SK-N-SH (cell line): ENCODE results near the gene OXER1. TPM values are rescaled to one million over a fixed set of nuclear protein-coding genes. Genes with fewer than 3 reads are reported as not detected.

Experiments used
- CTCF ChIA-PET: fragments of 300-600, 350-600 bp; formaldehyde crosslinking; extraction: SDS; loops from one replicate; lab custom pipeline; 2021; lab: Yijun Ruan, JAX
- POLR2A ChIA-PET: fragments of 350-600 bp; sonication (Branson Sonifier 250); formaldehyde crosslinking; extraction: SDS; loops from one replicate; lab custom pipeline; 2020; ENCODE audit warnings: antibody characterized with exemption, inconsistent platforms; lab: Yijun Ruan, JAX
- DNase-seq: peaks from one replicate; pipeline ENCODE4 v3.0.0; 2012
- H2AFZ ChIP-seq: fragments of 200-600 bp; sonication (generic); 2 replicates; pipeline ENCODE4 v1.8.1; 2016; ENCODE audit warnings: antibody characterized with exemption, mild to moderate bottlenecking, low read depth
- H3F3A ChIP-seq: fragments of 200-600 bp; sonication (generic); replicated peaks from 2 replicates; pipeline ENCODE3; 2016; ENCODE audit warnings: antibody characterized with exemption, mild to moderate bottlenecking; ENCODE audit not compliant: insufficient read depth
- H3K27ac ChIP-seq, 2 experiments: fragments of 200-500 bp in 1 of 2; fragments of 200-600 bp in 1 of 2; sonication (Bioruptor generic) in 1 of 2; sonication (generic), shearing (Covaris generic) in 1 of 2; 2 replicates each; pipeline versions ENCODE4 v1.5.1 to v1.6.1; 2014 to 2016; ENCODE audit warnings: low read depth in 2 of 2, inconsistent platforms in 1 of 2, low read length in 1 of 2, mild to moderate bottlenecking in 1 of 2, mixed read lengths in 1 of 2
- H3K27me3 ChIP-seq: fragments of 200-600 bp; sonication (generic), shearing (Covaris generic); 2 replicates; pipeline ENCODE4 v1.6.1; 2016; ENCODE audit warnings: mixed run types; ENCODE audit not compliant: insufficient read depth
- H3K36me3 ChIP-seq, 2 experiments: fragments of 200-500 bp in 1 of 2; fragments of 200-600 bp in 1 of 2; sonication (Bioruptor generic) in 1 of 2; sonication (generic) in 1 of 2; replicated peaks in 1 of 2; 2 replicates each; pipeline versions ENCODE3 to v1.5.1; 2014 to 2016; ENCODE audit warnings: low read length in 1 of 2, mild to moderate bottlenecking in 1 of 2; ENCODE audit not compliant: insufficient read depth in 2 of 2, control insufficient read depth in 1 of 2
- H3K4me1 ChIP-seq, 2 experiments: fragments of 200-500 bp in 1 of 2; fragments of 200-600 bp in 1 of 2; sonication (Bioruptor generic) in 1 of 2; sonication (generic), shearing (Covaris generic) in 1 of 2; 2 replicates each; pipeline versions ENCODE4 v1.5.1 to v1.6.1; 2014 to 2016; ENCODE audit warnings: low read depth in 1 of 2, low read length in 1 of 2, mixed run types in 1 of 2; ENCODE audit not compliant: insufficient read depth in 2 of 2, control insufficient read depth in 1 of 2
- H3K4me2 ChIP-seq: fragments of 200-600 bp; sonication (generic), shearing (Covaris generic); 2 replicates; pipeline ENCODE4 v1.6.1; 2017; ENCODE audit warnings: mixed run types
- H3K4me3 ChIP-seq, 2 experiments: fragments of 200-500 bp in 1 of 2; fragments of 200-600 bp in 1 of 2; sonication (Bioruptor generic) in 1 of 2; sonication (generic), shearing (Covaris generic) in 1 of 2; 2 replicates each; pipeline versions ENCODE4 v1.5.1 to v1.8.1; 2014 to 2016; ENCODE audit warnings: low read depth in 2 of 2, inconsistent platforms in 1 of 2, low read length in 1 of 2, mild to moderate bottlenecking in 1 of 2, mixed read lengths in 1 of 2, moderate library complexity in 1 of 2
- H3K79me2 ChIP-seq: fragments of 200-600 bp; sonication (generic); 2 replicates; pipeline ENCODE4 v1.8.1; 2017; ENCODE audit warnings: mild to moderate bottlenecking; ENCODE audit not compliant: insufficient read depth
- H3K9ac ChIP-seq: fragments of 200-600 bp; sonication (generic); 2 replicates; pipeline ENCODE4 v1.6.1; 2017; ENCODE audit warnings: mixed run types
- H3K9me2 ChIP-seq: fragments of 200-600 bp; sonication (generic); 2 replicates; pipeline ENCODE4 v1.6.1; 2017; ENCODE audit warnings: mixed run types
- H3K9me3 ChIP-seq: fragments of 200-600 bp; sonication (generic); 2 replicates; pipeline ENCODE4 v1.6.1; 2017; ENCODE audit warnings: mixed run types, mild to moderate bottlenecking, moderate library complexity
- H4K20me1 ChIP-seq: fragments of 200-600 bp; sonication (generic); 2 replicates; pipeline ENCODE4 v1.6.1; 2017; ENCODE audit warnings: mild to moderate bottlenecking, mixed run types; ENCODE audit not compliant: insufficient read depth
- EP300 ChIP-seq, 2 experiments: IDR thresholded peaks; 2 replicates each; pipeline versions ENCODE4 v1.4.0 to v1.6.1; 2012; ENCODE audit warnings: borderline replicate concordance in 1 of 2, low read depth in 1 of 2, low read length in 1 of 2
- EZH2phosphoT487 ChIP-seq: fragments of 200-600 bp; sonication (generic); IDR thresholded peaks from 2 replicates; pipeline ENCODE4 v1.6.1; 2017; ENCODE audit warnings: low read depth, mixed run types, mild to moderate bottlenecking, antibody characterized with exemption, moderate library complexity, borderline replicate concordance
- FOSL2 ChIP-seq: IDR thresholded peaks from 2 replicates; pipeline ENCODE4 v1.4.0; 2012; ENCODE audit warnings: low read depth, mild to moderate bottlenecking, moderate library complexity, borderline replicate concordance
- FOXM1 ChIP-seq: IDR thresholded peaks from 2 replicates; pipeline ENCODE4 v1.4.0; 2012; ENCODE audit warnings: low read depth, mild to moderate bottlenecking
- GATA2 ChIP-seq: sonication (generic); formaldehyde crosslinking; IDR thresholded peaks from 2 replicates; pipeline ENCODE4 v1.5.0; 2020; ENCODE audit warnings: mild to moderate bottlenecking, missing genetic modification reagents
- IRF3 ChIP-seq: fragments of 150-350 bp; IDR thresholded peaks from 2 replicates; pipeline ENCODE4 v1.6.1; 2016; ENCODE audit warnings: mild to moderate bottlenecking, low read depth, low read length
- MXI1 ChIP-seq: IDR thresholded peaks from 2 replicates; pipeline ENCODE4 v1.6.1; 2012; ENCODE audit warnings: mild to moderate bottlenecking, low read depth, low read length, improper control_type of control experiment
- NFIC ChIP-seq: IDR thresholded peaks from 2 replicates; pipeline ENCODE4 v1.4.0; 2012; ENCODE audit warnings: borderline replicate concordance
- PBX3 ChIP-seq: IDR thresholded peaks from 2 replicates; pipeline ENCODE4; 2012
- RCOR1 ChIP-seq: fragments of 150-350 bp; IDR thresholded peaks from 2 replicates; pipeline ENCODE4 v1.6.1; 2017; ENCODE audit warnings: antibody characterized with exemption, low read length
- TCF12 ChIP-seq: IDR thresholded peaks from 2 replicates; pipeline ENCODE4 v1.4.0; 2012
- USF1 ChIP-seq: IDR thresholded peaks from 2 replicates; pipeline ENCODE4 v1.4.0; 2012; ENCODE audit warnings: low read depth, borderline replicate concordance
- YY1 ChIP-seq: IDR thresholded peaks from 2 replicates; pipeline ENCODE4 v1.4.0; 2012; ENCODE audit warnings: low read depth, mild to moderate bottlenecking
- WGBS: methylation state at CpG from one replicate; pipeline ENCODE4 v1.1.6; 2017; ENCODE audit warnings: low lambda C conversion rate; 5-methylcytosine and 5-hydroxymethylcytosine counted together
- polyA plus RNA-seq, 3 experiments: library from polyadenylated mRNA; depleted of rRNA; stranded (reverse); fragments of >200 nt; gene quantifications; 2 replicates each; pipeline ENCODE4 v1.2.3, GENCODE V29; 2012

Gene OXER1
- polyA plus RNA-seq, 1 of the 3 experiments (the other 2 are of a cell fraction): not detected

GRCh38 chr2:42787424-42787787 lies 23.5 kb upstream of the OXER1 start:
- Histone ChIP-seq H3K4me1 (peaks cover 0 to 31% of the 10 kb centered on the region in 2 experiments; a peak in 1 of 4 replicates), H3K9me3 (no peaks in the 10 kb centered on the region), H3K9me2 (no peaks in the 10 kb centered on the region), H3K4me2 (no peak overlapping the region), H2AFZ (no peak overlapping the region), H4K20me1 (no peaks in the 10 kb centered on the region), H3F3A (no peaks in the 10 kb centered on the region), H3K27ac (no peak overlapping the region), H3K4me3 (no peak overlapping the region), H3K36me3 (no peaks in the 10 kb centered on the region), H3K27me3 (no peaks in the 10 kb centered on the region), H3K9ac (no peak overlapping the region), H3K79me2 (no peaks in the 10 kb centered on the region)
- ChIA-PET POLR2A (interaction anchor here (1.9 kb wide), 1 partner anchor 22 kb away, joined by 15 read pairs; no protein-coding TSS in a partner anchor), CTCF (interaction anchor here (1.0 to 1.9 kb wide), 4 partner anchors 11 to 124 kb away, joined by 3 to 7 read pairs (median 5); no protein-coding TSS in a partner anchor)
- WGBS: 60% methylated on average over 3 of the region's 3 CpGs
- no peak for TF ChIP-seq FOXM1
- no peak for TF ChIP-seq YY1
- TF ChIP-seq FOSL2: no peak
- no peak for TF ChIP-seq USF1
- TF ChIP-seq EP300 (IDR thresholded peaks at IDR 0.05; ENCODE audit: borderline replicate concordance in 1 of 2, low read depth in 1 of 2, low read length in 1 of 2): no peak
- TF ChIP-seq PBX3: no peak
- no peak for TF ChIP-seq EZH2phosphoT487
- no peak for TF ChIP-seq MXI1
- no peak for TF ChIP-seq NFIC
- TF ChIP-seq TCF12: no peak
- TF ChIP-seq RCOR1: no peak
- DNase-seq: no peak

GRCh38 chr2:42786561-42787345 lies 22.8 kb upstream of the OXER1 start:
- DNase-seq: peak; percentile 40
- 71% methylated on average over 12 of the region's 15 CpGs for WGBS

More at GRCh38 chr2:42786561-42787345, 22.8 kb upstream of the OXER1 start:
- H3K9me2 ChIP-seq: no peaks in the 10 kb centered on the region
- no peaks in the 10 kb centered on the region for H3F3A ChIP-seq
- TF ChIP-seq GATA2 (peak; percentile 66), IRF3 (no peak)
- H3K4me2 ChIP-seq: no peak overlapping the region
- H3K79me2 ChIP-seq: no peaks in the 10 kb centered on the region
- H4K20me1 ChIP-seq: no peaks in the 10 kb centered on the region
- no peaks in the 10 kb centered on the region for H3K36me3 ChIP-seq
- H3K27me3 ChIP-seq: no peaks in the 10 kb centered on the region
- ChIA-PET POLR2A (interaction anchor here (1.9 kb wide), 1 partner anchor 23 kb away, joined by 15 read pairs; no protein-coding TSS in a partner anchor), CTCF (interaction anchor here (1.0 to 1.9 kb wide), 5 partner anchors 12 to 42 kb away, joined by 3 to 7 read pairs (median 3); no protein-coding TSS in a partner anchor)
- peaks cover 0 to 31% of the 10 kb centered on the region in 2 experiments; a peak in 1 of 4 replicates for H3K4me1 ChIP-seq
- H3K27ac ChIP-seq: peak overlapping the region in 1 of 2 experiments; percentile 66; a peak in 2 of 4 replicates
- no peak overlapping the region for H3K9ac ChIP-seq
- no peak overlapping the region for H2AFZ ChIP-seq
- no peak overlapping the region for H3K4me3 ChIP-seq
- H3K9me3 ChIP-seq: no peaks in the 10 kb centered on the region
